ENCODE results near the gene NAV3. TPM values are rescaled to one million over a fixed set of nuclear protein-coding genes. Genes with fewer than 3 reads are reported as not detected.

Gene NAV3
- total and polyA plus RNA-seq, 7 donors = 0.47 to 4.2 (median 2.2) TPM

GRCh38 chr12:78060186-78060585 lies 229.5 kb downstream of the NAV3 start:
- TF ChIP-seq CTCF (IDR thresholded peaks at IDR 0.05) = no peak
- Histone ChIP-seq H3K4me1 (no peaks in the 10 kb centered on the region), H3K36me3 (ENCODE audit: insufficient read depth in 1 of 2, low read depth in 1 of 2) (no peaks in the 10 kb centered on the region), H3K4me3 (no peak overlapping the region), H3K27me3 (ENCODE audit: insufficient read depth in 3 of 3, low read length in 2 of 3) (no peaks in the 10 kb centered on the region), H3K27ac (no peak overlapping the region), H3K9me3 (no peaks in the 10 kb centered on the region)
- ATAC-seq (no peak), DNase-seq (no peak)
- 92 to 95% (median 95%) methylated on average over 1 of the region's 1 CpG for WGBS, 3 donors
- intact Hi-C loops (cut with DNase I) = no loop called here

- no peak overlapping the region for H3K4me3 ChIP-seq
- no peaks in the 10 kb centered on the region for H3K27me3 ChIP-seq (ENCODE audit: insufficient read depth in 3 of 3, low read length in 2 of 3)
- intact Hi-C loops (cut with DNase I) = no loop called here
- no peaks in the 10 kb centered on the region for H3K9me3 ChIP-seq
- no peak for ATAC-seq
- no peak for TF ChIP-seq CTCF (IDR thresholded peaks at IDR 0.05)
- no peaks in the 10 kb centered on the region for H3K36me3 ChIP-seq (ENCODE audit: insufficient read depth in 1 of 2, low read depth in 1 of 2)
- no peaks in the 10 kb centered on the region for H3K4me1 ChIP-seq
- no peak overlapping the region for H3K27ac ChIP-seq
- DNase-seq = no peak
Measured at GRCh38 chr12:78062786-78063185, 232.1 kb downstream of the NAV3 start.

- intact Hi-C loops (cut with DNase I) = no loop called here
- Histone ChIP-seq H3K36me3 (ENCODE audit: insufficient read depth in 1 of 2, low read depth in 1 of 2) (no peaks in the 10 kb centered on the region), H3K9me3 (no peaks in the 10 kb centered on the region), H3K27me3 (ENCODE audit: insufficient read depth in 3 of 3, low read length in 2 of 3) (no peaks in the 10 kb centered on the region), H3K4me3 (no peak overlapping the region), H3K4me1 (no peaks in the 10 kb centered on the region), H3K27ac (no peak overlapping the region)
- TF ChIP-seq CTCF (IDR thresholded peaks at IDR 0.05) = no peak
- 91 to 96% (median 94%) methylated on average over 5 of the region's 5 CpGs for WGBS, 3 donors
- no peak for DNase-seq
- ATAC-seq = no peak
Measured at GRCh38 chr12:78081590-78082314, 251.1 kb downstream of the NAV3 start.

- no peak for DNase-seq
- no peak for TF ChIP-seq CTCF (IDR thresholded peaks at IDR 0.05)
- no peak overlapping the region for H3K27ac ChIP-seq
- WGBS, 3 donors = 29 to 54% (median 36%) methylated on average over 4 of the region's 4 CpGs
- H3K9me3 ChIP-seq = no peaks in the 10 kb centered on the region
- H3K4me1 ChIP-seq = no peaks in the 10 kb centered on the region
- ATAC-seq = no peak
- intact Hi-C loops (cut with DNase I) = no loop called here
- no peak overlapping the region for H3K4me3 ChIP-seq
- no peaks in the 10 kb centered on the region for H3K27me3 ChIP-seq (ENCODE audit: insufficient read depth in 3 of 3, low read length in 2 of 3)
- no peaks in the 10 kb centered on the region for H3K36me3 ChIP-seq (ENCODE audit: insufficient read depth in 1 of 2, low read depth in 1 of 2)
Measured at GRCh38 chr12:78085542-78086182, 255.0 kb downstream of the NAV3 start.
